T47D (cell line): ENCODE measurements around the gene SLC7A7.

Experiments
- DNase-seq, 2 experiments: peaks; one replicate each; pipeline versions ENCODE4 v3.0.0 to v3.0.0-alpha.2; 2011 to 2012; ENCODE audit warnings: low read depth in 1 of 2, low spot score in 1 of 2
- JUND ChIP-seq: IDR thresholded peaks from 2 replicates; pipeline ENCODE4 v1.6.1; 2012; ENCODE audit warnings: low read depth
- in situ Hi-C: cut with HindIII; loops from 2 replicates; pipeline ENCODE4 v1.10.0; 2016; ENCODE audit warnings: low sequenced_read_pairs, low pct_unique_long_range_greater_than_20kb

The SLC7A7 gene

GRCh38 chr14:22848351-22849164, 33.3 kb upstream of the SLC7A7 start:
- no peak for TF ChIP-seq JUND
- in situ Hi-C loops: no loop called here
- DNase-seq: no peak

DNA sequence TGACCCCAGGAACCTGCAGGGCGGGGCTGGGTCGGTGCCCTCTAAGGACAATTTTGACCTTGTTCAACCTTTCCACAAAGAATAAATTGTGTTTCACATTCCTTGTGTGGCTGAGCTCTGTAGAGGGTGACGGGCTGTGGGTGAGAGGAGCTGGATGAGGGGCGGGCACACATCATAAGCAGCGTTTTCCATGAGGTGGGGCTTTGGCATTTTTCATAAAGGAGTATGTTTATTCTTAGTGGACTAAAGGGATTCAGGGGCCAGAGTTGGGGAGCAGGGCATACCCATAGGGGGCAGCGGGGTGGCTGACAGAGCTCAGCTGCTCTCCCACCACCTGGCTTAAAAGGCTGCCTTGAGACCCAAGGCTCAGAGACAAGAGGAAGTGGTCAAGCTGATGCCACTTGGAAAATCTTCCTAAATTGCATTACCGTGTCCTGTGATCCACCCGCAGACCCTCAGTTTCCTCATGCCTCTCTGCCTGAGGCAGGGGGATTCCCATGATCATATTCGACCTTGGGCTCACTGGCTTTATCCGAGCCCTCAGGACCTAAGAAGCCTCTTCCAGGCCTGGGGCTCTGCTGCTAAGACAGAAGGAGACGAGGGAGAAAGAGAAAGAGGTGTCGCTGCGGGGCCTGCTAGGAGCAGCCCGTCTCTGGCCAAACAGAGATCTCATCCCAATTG, 32.6 kb upstream of the SLC7A7 start:
- in situ Hi-C loops: no loop called here
- no peak for DNase-seq
- no peak for TF ChIP-seq JUND

GRCh38 chr14:22846811-22847307, 31.6 kb upstream of the SLC7A7 start:
- no peak for DNase-seq
- no peak for TF ChIP-seq JUND
- in situ Hi-C loops: no loop called here

DNA sequence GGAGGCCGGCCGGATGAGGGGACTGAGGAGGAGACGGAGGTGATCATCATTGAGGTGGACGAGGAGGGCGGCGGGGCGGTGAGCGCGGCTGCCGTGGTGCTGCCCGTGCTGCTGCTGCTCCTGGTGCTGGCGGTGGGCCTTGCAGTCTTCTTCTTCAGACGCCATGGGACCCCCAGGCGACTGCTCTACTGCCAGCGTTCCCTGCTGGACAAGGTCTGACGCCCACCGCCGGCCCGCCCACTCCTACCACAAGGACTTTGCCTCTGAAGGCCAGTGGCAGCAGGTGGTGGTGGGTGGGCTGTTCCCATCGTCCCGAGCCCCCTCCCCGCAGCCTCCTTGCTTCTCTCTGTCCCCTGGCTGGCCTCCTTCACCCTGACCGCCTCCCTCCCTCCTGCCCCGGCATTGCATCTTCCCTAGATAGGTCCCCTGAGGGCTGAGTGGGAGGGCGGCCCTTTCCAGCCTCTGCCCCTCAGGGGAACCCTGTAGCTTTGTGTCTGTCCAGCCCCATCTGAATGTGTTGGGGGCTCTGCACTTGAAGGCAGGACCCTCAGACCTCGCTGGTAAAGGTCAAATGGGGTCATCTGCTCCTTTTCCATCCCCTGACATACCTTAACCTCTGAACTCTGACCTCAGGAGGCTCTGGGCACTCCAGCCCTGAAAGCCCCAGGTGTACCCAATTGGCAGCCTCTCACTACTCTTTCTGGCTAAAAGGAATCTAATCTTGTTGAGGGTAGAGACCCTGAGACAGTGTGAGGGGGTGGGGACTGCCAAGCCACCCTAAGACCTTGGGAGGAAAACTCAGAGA, 30.8 kb upstream of the SLC7A7 start:
- in situ Hi-C loops: no loop called here
- TF ChIP-seq JUND: no peak
- DNase-seq: no peak

DNA sequence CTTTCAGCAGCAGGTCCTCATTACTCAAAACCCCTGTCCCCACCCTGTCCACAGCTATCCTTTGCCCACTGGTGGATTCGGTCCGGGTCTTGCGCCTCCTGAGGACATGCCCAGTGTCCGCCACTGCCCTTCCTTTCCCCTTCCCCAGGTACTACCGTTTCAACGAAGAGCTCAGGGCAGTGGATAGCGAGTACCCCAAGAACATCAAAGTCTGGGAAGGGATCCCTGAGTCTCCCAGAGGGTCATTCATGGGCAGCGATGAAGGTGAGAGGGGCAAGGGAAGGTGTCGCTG, 29.8 kb upstream of the SLC7A7 start:
- no peak for DNase-seq
- TF ChIP-seq JUND: no peak
- in situ Hi-C loops: no loop called here

- TF ChIP-seq JUND: no peak
- no peak for DNase-seq
- in situ Hi-C loops: no loop called here
Observed at GRCh38 chr14:22844221-22845102, 29.2 kb upstream of the SLC7A7 start.

DNA sequence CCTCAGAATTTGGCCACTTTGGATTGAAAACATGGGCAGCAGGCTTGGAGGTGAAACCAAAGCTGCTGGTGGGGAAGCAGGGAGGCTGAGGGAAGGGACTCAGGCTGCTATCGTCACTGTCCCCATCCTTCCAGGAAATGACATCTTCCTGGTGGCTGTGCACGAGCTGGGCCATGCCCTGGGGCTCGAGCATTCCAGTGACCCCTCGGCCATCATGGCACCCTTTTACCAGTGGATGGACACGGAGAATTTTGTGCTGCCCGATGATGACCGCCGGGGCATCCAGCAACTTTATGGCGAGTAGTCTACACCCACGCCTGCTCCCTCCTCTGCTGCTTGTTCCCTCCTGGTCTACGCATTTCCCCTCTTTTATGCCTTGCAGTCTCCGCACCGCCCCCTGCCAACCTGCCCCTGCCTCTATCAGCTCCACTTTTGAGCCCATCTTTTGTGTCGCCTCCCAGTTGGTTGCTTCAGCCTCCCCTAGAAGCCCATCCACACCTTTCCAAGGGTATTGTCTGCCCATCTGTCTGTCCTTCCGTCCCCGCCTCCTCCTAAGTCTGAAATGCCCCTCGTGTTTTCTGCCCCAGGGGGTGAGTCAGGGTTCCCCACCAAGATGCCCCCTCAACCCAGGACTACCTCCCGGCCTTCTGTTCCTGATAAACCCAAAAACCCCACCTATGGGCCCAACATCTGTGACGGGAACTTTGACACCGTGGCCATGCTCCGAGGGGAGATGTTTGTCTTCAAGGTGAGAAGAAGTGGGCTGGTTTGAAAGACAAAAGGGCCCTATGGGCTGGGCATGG, 28.1 kb upstream of the SLC7A7 start:
- in situ Hi-C loops: no loop called here

DNA sequence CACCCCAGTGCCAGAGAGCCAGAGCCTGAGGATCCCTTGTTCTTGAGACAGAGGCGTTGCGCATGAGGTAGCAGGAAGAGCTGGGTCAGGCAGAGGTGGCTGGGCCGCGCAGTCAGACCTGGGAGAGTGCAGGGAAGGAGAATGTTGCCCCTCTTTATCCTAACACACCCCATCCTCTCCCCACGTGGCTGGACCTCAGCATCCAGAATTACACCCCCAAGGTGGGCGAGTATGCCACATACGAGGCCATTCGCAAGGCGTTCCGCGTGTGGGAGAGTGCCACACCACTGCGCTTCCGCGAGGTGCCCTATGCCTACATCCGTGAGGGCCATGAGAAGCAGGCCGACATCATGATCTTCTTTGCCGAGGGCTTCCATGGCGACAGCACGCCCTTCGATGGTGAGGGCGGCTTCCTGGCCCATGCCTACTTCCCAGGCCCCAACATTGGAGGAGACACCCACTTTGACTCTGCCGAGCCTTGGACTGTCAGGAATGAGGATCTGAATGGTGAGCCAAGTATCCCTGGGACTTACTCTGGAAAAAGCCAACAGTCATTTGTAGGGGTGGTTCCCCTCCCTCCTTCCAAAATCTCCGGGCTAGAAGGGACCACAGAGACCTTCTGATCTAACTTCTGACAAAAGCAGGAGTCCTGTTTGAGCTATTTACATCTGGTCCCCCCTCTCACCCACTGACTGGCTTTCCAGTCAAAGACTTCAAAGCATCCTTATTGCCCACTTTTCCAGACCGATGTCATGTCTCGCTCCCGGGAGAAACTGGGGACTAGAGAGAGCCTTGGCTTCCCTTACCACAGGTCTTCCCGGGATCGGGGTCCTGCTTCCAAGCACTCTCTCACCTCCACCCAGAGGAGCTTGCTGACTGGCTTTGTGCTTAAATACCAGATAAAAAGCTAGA, 27.2 kb upstream of the SLC7A7 start:
- in situ Hi-C loops: no loop called here
- no peak for DNase-seq
- no peak for TF ChIP-seq JUND

More for the DNA sequence above, 28.1 kb upstream of the SLC7A7 start:
- no peak for DNase-seq
- no peak for TF ChIP-seq JUND

GRCh38 chr14:22841769-22842168, 26.5 kb upstream of the SLC7A7 start:
- no peak for TF ChIP-seq JUND
- in situ Hi-C loops: no loop called here
- DNase-seq: no peak

GRCh38 chr14:22841311-22841710, 26.1 kb upstream of the SLC7A7 start:
- in situ Hi-C loops: no loop called here
- no peak for DNase-seq
- no peak for TF ChIP-seq JUND
